ENCODE data around the gene PRKCE. TPM values are rescaled to one million over a fixed set of nuclear protein-coding genes. Genes with fewer than 3 reads are reported as not detected.

Gene PRKCE
- total and polyA plus RNA-seq, 2 donors (not counting 1 experiment from before 2014, with no cell fraction given) = 14.1 to 19.0 TPM

- no peak overlapping the region for H3K27ac ChIP-seq (ENCODE audit: insufficient read depth, low read length)
- no peak overlapping the region for H3K4me2 ChIP-seq (ENCODE audit: extremely low read depth, insufficient read depth, low read length)
- H2AFZ ChIP-seq (ENCODE audit: low read length) = no peak overlapping the region
- H3K9me3 ChIP-seq (ENCODE audit: control insufficient read depth, insufficient read depth, low read depth, low read length) = no peaks in the 10 kb centered on the region
- TF ChIP-seq EZH2 (IDR thresholded peaks at IDR 0.05; ENCODE audit: low read length, missing control alignments) (no peak), CTCF (conservative IDR thresholded peaks at IDR 0.05 in 1 of 2, IDR thresholded peaks at IDR 0.05 in 1 of 2; ENCODE audit: low read depth in 1 of 2, low read length in 2 of 2) (no peak)
- no peaks in the 10 kb centered on the region for H3K36me3 ChIP-seq (ENCODE audit: control insufficient read depth, insufficient read depth, low read length)
- H3K79me2 ChIP-seq (ENCODE audit: control insufficient read depth, insufficient read depth, low read length) = no peaks in the 10 kb centered on the region
- H3K9ac ChIP-seq (ENCODE audit: insufficient read depth, low read length) = no peak overlapping the region
- peaks cover 5% of the 10 kb centered on the region for H3K27me3 ChIP-seq (ENCODE audit: control insufficient read depth, insufficient read depth, low read length)
- DNase-seq (ENCODE audit: low read depth in 2 of 2) = no peak
- H3K4me3 ChIP-seq (replicated peaks in 1 of 4; ENCODE audit: control extremely low read depth in 1 of 4, insufficient read depth in 1 of 4, low read depth in 3 of 4, low read length in 4 of 4) = no peak overlapping the region
- H3K4me1 ChIP-seq (ENCODE audit: control insufficient read depth, extremely low read depth, insufficient read depth, low read length) = no peaks in the 10 kb centered on the region
- H4K20me1 ChIP-seq (ENCODE audit: control insufficient read depth, extremely low read depth, insufficient read depth, low read length) = no peaks in the 10 kb centered on the region
Measured at GRCh38 chr2:45625824-45626223, 25.7 kb upstream of the PRKCE start.

- H3K4me1 ChIP-seq (ENCODE audit: control insufficient read depth, extremely low read depth, insufficient read depth, low read length) = no peaks in the 10 kb centered on the region
- no peak overlapping the region for H3K4me3 ChIP-seq (replicated peaks in 1 of 4; ENCODE audit: control extremely low read depth in 1 of 4, insufficient read depth in 1 of 4, low read depth in 3 of 4, low read length in 4 of 4)
- H3K79me2 ChIP-seq (ENCODE audit: control insufficient read depth, insufficient read depth, low read length) = no peaks in the 10 kb centered on the region
- peaks cover 5% of the 10 kb centered on the region for H3K27me3 ChIP-seq (ENCODE audit: control insufficient read depth, insufficient read depth, low read length)
- H3K4me2 ChIP-seq (ENCODE audit: extremely low read depth, insufficient read depth, low read length) = no peak overlapping the region
- TF ChIP-seq EZH2 (IDR thresholded peaks at IDR 0.05; ENCODE audit: low read length, missing control alignments) (no peak), CTCF (conservative IDR thresholded peaks at IDR 0.05 in 1 of 2, IDR thresholded peaks at IDR 0.05 in 1 of 2; ENCODE audit: low read depth in 1 of 2, low read length in 2 of 2) (no peak)
- no peak overlapping the region for H2AFZ ChIP-seq (ENCODE audit: low read length)
- H3K9ac ChIP-seq (ENCODE audit: insufficient read depth, low read length) = no peak overlapping the region
- no peaks in the 10 kb centered on the region for H4K20me1 ChIP-seq (ENCODE audit: control insufficient read depth, extremely low read depth, insufficient read depth, low read length)
- H3K27ac ChIP-seq (ENCODE audit: insufficient read depth, low read length) = no peak overlapping the region
- no peaks in the 10 kb centered on the region for H3K9me3 ChIP-seq (ENCODE audit: control insufficient read depth, insufficient read depth, low read depth, low read length)
- H3K36me3 ChIP-seq (ENCODE audit: control insufficient read depth, insufficient read depth, low read length) = no peaks in the 10 kb centered on the region
- DNase-seq (ENCODE audit: low read depth in 2 of 2) = no peak
Measured at GRCh38 chr2:45626387-45627221, 24.9 kb upstream of the PRKCE start.

GRCh38 chr2:45627911-45628310 lies 23.6 kb upstream of the PRKCE start:
- H3K27me3 ChIP-seq (ENCODE audit: control insufficient read depth, insufficient read depth, low read length) = peaks cover 7% of the 10 kb centered on the region
- TF ChIP-seq CTCF (conservative IDR thresholded peaks at IDR 0.05 in 1 of 2, IDR thresholded peaks at IDR 0.05 in 1 of 2; ENCODE audit: low read depth in 1 of 2, low read length in 2 of 2) (no peak), EZH2 (IDR thresholded peaks at IDR 0.05; ENCODE audit: low read length, missing control alignments) (no peak)

More at GRCh38 chr2:45627911-45628310, 23.6 kb upstream of the PRKCE start:
- H2AFZ ChIP-seq (ENCODE audit: low read length) = no peak overlapping the region
- no peak overlapping the region for H3K4me2 ChIP-seq (ENCODE audit: extremely low read depth, insufficient read depth, low read length)
- H4K20me1 ChIP-seq (ENCODE audit: control insufficient read depth, extremely low read depth, insufficient read depth, low read length) = no peaks in the 10 kb centered on the region
- peak; percentile 21 to 73 for DNase-seq (ENCODE audit: low read depth in 2 of 2)
- no peaks in the 10 kb centered on the region for H3K79me2 ChIP-seq (ENCODE audit: control insufficient read depth, insufficient read depth, low read length)
- H3K9me3 ChIP-seq (ENCODE audit: control insufficient read depth, insufficient read depth, low read depth, low read length) = no peaks in the 10 kb centered on the region
- no peak overlapping the region for H3K9ac ChIP-seq (ENCODE audit: insufficient read depth, low read length)
- H3K4me3 ChIP-seq (replicated peaks in 1 of 4; ENCODE audit: control extremely low read depth in 1 of 4, insufficient read depth in 1 of 4, low read depth in 3 of 4, low read length in 4 of 4) = no peak overlapping the region
- H3K36me3 ChIP-seq (ENCODE audit: control insufficient read depth, insufficient read depth, low read length) = no peaks in the 10 kb centered on the region
- no peaks in the 10 kb centered on the region for H3K4me1 ChIP-seq (ENCODE audit: control insufficient read depth, extremely low read depth, insufficient read depth, low read length)
- H3K27ac ChIP-seq (ENCODE audit: insufficient read depth, low read length) = no peak overlapping the region

Data from fibroblast of lung (primary cell).